HAP-1 (cell line): ENCODE measurements around the gene AP5Z1.

Experiments
- DNase-seq, 2 experiments: peaks; one replicate each; pipeline ENCODE4 v3.0.0-alpha.2; 2016 to 2020; ENCODE audit warnings: low spot score in 2 of 2
- H3K27me3 ChIP-seq: fragments of 250-450 bp; sonication (Bioruptor Pico); 2 replicates; pipeline ENCODE4 v1.5.1; 2020; ENCODE audit warnings: low read depth, mild to moderate bottlenecking, moderate library complexity
- H3K36me3 ChIP-seq: fragments of 250-450 bp; sonication (Bioruptor Pico); replicated peaks from 2 replicates; pipeline ENCODE4 v1.5.1; 2020; ENCODE audit warnings: mild to moderate bottlenecking
- H3K4me1 ChIP-seq: fragments of 250-450 bp; sonication (Bioruptor Pico); 2 replicates; pipeline ENCODE4 v1.5.1; 2020; ENCODE audit warnings: mild to moderate bottlenecking
- H3K4me3 ChIP-seq: fragments of 250-450 bp; sonication (Bioruptor Pico); 2 replicates; pipeline ENCODE4 v1.5.1; 2020; ENCODE audit warnings: mild to moderate bottlenecking, moderate library complexity
- H3K9me3 ChIP-seq: fragments of 250-450 bp; sonication (Bioruptor Pico); 2 replicates; pipeline ENCODE4 v1.5.1; 2020; ENCODE audit warnings: mild to moderate bottlenecking, moderate library complexity
- in situ Hi-C: fragments of 300-500 bp; cut with MboI; formaldehyde crosslinking; loops from 3 replicates; pipeline ENCODE4 v1.14.3; 2020; ENCODE audit warnings: low sequenced_read_pairs, inconsistent platforms, mixed read lengths

AP5Z1 gene

GRCh38 chr7:4838626-4839334, 63.4 kb downstream of the AP5Z1 start:
- in situ Hi-C loops, result no loop called here
- DNase-seq, result no peak
- Histone ChIP-seq H3K36me3 (no peaks in the 10 kb centered on the region), H3K27me3 (no peaks in the 10 kb centered on the region), H3K4me1 (no peaks in the 10 kb centered on the region), H3K4me3 (no peak overlapping the region), H3K9me3 (no peaks in the 10 kb centered on the region)

- in situ Hi-C loops, result no loop called here
- Histone ChIP-seq H3K4me3 (no peak overlapping the region), H3K9me3 (no peaks in the 10 kb centered on the region), H3K27me3 (no peaks in the 10 kb centered on the region), H3K36me3 (no peaks in the 10 kb centered on the region), H3K4me1 (no peaks in the 10 kb centered on the region)
- no peak for DNase-seq
Observed at GRCh38 chr7:4840079-4840501, 64.7 kb downstream of the AP5Z1 start.
